ENCODE results near the gene CADM3.

The CADM3 gene, protein sequence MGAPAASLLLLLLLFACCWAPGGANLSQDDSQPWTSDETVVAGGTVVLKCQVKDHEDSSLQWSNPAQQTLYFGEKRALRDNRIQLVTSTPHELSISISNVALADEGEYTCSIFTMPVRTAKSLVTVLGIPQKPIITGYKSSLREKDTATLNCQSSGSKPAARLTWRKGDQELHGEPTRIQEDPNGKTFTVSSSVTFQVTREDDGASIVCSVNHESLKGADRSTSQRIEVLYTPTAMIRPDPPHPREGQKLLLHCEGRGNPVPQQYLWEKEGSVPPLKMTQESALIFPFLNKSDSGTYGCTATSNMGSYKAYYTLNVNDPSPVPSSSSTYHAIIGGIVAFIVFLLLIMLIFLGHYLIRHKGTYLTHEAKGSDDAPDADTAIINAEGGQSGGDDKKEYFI
- total RNA-seq, result 0 to 2.1 (median 0) reads per million in 17 experiments

GRCh38 chr1:159171254-159171687 lies at the start of gene CADM3:
CADM3 (plus strand) TSS chr1:159171615; CDS start chr1:159171766, 151 bp downstream.
- DNase-seq, result no peak

- no peak for DNase-seq
Observed at GRCh38 chr1:159122005-159122621, 49.3 kb upstream of the CADM3 start.

DNA sequence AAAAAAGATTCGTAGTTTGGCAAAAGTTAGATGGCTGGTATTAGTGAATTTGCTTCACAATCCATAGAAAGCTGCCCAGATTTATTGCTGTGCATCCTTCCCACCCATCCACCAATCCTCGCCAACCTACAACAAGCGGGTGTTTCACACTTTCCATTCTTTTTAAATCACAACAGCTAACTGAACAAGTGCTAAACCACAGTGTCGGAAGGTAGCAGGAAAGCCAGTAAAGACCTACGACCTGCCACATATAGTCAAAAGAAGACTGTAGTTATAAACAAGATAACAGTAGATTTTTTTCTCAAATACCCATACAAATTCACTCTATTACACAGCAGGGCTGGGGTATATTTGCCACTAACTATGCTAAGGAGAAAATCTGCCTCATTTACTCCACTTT lies 47.8 kb upstream of the CADM3 start:
- no peak for DNase-seq

DNA sequence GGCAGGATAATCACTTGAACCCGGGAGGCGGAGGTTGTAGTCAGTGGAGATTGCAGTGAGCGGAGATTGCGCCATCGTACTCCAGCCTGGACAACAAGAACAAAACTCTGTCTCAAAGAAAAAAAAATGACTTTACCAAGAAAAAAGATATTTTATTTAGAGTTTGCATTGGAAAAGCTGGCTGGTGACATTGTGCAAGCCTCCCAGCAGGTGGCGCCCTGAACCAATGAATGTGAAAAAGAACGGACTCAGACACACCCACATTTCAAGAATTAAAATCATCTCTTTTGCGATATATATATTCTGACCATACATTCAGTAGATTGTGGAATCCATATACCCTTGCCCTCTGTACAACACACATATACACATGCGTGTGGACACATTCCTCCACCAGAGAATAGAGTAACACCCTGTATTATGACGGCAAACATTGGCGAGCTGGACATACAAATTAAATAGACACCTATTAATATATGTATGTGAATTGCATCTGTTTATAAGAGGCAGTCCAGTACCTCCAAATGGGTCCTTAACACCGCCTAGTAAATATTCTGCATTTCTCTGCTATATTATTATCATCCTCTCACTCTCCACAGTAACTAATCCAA lies 39.0 kb upstream of the CADM3 start:
- peak; percentile 75 to 88 (median 80) for DNase-seq

DNA sequence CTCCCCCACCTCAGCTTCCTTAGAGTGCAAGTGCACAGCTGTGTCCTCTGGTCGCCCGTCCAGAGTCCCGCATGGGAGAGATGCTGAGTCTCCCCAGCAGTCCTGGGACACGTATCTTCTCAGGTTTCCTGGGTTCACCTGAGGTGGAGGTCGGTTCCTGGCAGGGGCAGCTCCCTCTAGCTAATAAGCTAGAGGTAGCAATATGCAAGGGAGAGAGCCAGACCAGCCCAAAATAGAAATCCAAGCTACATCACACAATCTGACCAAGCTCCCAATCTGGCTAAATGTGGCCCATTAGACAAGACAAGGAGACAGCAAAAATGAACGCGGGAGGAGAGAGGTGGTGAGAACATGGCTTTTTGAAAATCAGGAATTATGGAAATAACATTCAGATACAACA lies 30.9 kb upstream of the CADM3 start:
- DNase-seq, result no peak

DNA sequence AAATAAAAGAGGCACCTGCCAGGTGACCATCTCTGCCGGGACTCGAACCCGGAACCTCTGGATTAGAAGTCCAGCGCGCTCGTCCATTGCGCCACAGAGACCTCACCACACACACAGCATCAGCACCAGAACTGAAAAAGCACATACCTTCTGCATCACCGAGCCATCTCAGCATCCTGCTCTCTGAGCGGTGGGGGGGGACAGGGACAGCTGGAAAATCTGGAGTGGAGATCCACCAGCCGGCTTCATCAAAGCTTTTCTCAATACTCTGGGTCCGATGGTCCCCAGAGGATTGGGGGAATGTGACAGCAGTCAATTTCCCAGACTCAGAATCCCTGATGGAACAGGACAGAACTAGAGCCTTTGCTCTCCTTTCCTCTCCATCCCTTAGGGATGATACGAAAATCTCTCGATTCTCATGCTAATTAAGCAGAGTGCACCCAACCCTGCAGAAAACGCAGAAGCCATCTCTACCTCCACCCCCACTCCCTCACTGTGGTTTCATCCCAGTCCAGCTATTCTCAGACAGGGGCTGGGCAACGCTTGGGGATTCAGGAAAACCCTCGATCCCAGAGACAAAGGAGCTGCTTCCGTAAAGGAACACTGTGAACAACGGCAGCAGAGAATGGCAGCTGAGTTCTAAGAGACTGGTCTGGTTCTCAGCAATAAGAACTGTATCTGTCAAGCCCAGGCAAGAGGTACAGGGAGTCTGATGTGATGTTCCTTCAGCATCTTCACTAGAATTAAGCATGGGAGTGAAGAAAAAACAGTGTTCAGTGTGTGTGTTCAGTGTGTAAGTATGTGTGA lies 29.6 kb upstream of the CADM3 start:
- no peak for DNase-seq

DNA sequence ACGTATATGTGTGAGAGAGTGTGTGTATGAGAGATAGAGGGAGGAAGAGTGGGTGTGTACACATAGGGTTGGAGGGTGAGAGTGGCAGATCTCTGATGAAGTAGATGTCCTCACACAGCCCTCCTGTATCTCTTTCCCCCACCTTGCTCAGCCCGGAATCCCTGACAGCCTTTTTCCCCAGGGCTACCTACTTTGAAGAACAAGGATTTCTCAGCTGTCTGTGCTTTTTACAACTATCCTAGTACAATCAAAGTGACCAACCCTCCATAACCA lies 29.1 kb upstream of the CADM3 start:
- DNase-seq, result no peak

DNA sequence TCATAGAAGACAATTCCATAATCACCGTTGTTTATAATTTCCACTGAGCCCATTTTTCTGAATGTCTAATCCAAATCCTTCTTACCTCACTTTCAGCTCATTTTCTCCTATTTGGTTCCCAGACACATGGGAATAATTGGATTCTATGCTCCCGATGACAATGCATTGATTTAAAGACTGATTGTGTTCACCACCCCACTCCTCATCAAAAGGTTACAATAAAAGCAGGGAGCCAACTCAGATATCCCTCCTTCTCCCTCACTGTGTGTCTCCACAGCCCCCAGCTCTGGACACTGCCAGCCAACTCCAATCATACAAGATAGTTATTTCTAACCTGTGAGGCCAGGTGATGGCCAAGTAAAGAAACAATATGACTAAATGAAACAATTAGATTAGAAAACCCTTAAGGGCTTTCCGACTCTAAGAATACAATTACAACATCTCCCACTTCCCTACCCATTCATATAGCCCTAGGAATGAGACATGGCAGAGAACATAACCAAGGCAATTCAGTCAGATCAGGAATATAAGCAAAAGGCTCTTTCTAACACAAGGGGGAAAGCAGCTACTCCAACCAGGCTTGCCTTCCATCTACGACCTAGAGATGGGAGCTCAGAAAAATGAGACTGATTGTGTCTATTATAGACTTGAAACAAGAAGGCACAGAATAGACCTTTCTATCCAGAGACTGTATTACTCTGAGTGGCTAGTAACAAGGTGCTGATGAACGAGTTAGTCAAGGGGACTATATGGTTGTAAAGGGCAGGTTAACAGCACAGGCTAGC lies 28.5 kb upstream of the CADM3 start:
- no peak for DNase-seq

DNA sequence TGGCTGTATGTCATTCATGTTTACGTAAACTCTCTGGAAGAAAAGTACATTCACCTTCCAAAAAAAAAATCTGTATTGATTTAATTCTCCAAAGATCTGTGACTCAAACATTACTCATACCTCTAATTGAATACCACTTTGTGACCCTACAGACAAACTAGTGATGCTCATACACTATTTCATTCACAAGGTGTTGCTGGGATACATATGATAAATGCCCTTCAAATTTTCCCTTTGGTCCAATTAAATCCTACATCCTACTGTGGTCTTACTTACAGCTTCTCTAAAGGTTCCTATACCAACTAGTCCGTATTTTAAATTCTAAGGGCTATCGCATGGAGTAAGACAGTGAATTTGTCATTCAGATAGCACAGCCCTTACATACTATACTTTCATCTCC lies 26.8 kb upstream of the CADM3 start:
- DNase-seq, result no peak

GRCh38 chr1:159146980-159147379 lies 24.4 kb upstream of the CADM3 start:
- no peak for DNase-seq

DNA sequence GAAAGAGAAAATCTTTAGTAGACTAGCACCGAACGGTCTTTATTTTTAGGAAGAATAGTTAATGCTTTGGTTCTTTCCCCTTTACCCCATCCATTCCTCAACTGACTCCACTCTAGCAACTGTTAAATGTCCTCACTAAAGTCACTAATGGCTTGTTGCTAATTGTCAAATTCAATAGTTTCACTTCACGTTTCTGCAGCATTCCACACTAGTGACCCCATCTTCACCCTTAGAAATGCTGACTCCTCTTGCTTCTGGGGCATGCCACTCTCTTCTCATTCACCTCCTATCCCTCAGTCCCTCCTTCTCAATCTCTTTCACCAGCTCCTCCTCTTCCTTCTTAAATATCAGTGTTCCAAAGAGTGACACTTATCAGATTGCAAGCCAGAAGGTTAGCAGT lies 19.4 kb upstream of the CADM3 start:
- DNase-seq, result peak; percentile 11 to 65 (median 32)

GRCh38 chr1:159161001-159161718 lies 10.3 kb upstream of the CADM3 start:
- DNase-seq, result peak; percentile 79 to 90 (median 82)

GRCh38 chr1:159161719-159162026 lies 9.7 kb upstream of the CADM3 start:
- DNase-seq, result no peak

GRCh38 chr1:159162516-159163265 lies 8.7 kb upstream of the CADM3 start:
- peak; percentile 29 to 75 (median 64) for DNase-seq

DNA sequence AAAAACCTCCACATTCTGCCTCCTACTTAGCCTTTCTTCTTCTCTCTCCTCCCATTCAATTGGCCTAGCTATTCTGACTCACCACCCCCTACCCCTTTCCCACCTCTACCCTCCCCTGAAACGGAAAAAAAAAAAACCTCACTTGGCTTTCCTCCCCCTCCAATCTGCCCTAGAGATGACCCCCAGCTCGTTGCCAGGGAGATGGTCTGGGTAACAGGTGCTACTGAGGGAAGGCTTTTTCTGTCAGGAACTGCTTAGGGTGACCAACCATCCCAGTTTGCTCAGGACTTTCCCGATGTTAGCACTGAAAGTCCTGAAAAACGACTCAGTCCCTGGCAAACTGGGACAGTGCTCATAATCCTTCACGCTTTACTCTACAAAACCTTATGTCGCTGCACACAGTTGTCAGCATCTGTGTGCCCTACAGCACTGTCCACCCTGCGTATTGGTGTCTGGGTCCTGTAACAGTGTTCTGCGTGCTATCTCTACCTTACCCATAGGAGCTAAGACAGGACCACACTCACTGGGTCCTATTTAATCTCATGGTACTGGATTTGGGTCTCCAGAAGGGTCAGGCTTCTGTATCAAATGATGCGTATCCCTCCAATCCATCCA lies 7.7 kb upstream of the CADM3 start:
- no peak for DNase-seq

- no peak for DNase-seq
Observed at GRCh38 chr1:159168043-159168442, 3.4 kb upstream of the CADM3 start.

DNA sequence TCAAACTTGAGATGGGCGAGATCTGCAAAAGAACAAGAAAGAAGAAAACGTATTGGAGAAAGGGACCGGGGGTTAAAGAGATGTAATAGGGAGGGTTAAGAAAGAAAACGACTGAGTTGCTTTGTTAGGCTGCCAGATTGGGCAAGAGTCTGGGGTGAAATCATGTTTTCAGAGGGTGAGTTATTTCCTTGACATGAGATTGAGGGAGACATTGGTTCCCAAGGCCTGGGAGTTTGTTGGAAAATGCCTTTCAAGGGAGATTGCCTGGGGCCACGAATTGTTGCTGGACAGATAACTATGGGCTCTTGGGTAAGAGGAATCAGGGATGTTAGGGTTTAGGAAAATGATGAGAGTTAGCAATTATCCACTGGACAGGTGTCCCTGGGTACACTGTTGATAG lies 776 bp upstream of the CADM3 start:
- no peak for DNase-seq

DNA sequence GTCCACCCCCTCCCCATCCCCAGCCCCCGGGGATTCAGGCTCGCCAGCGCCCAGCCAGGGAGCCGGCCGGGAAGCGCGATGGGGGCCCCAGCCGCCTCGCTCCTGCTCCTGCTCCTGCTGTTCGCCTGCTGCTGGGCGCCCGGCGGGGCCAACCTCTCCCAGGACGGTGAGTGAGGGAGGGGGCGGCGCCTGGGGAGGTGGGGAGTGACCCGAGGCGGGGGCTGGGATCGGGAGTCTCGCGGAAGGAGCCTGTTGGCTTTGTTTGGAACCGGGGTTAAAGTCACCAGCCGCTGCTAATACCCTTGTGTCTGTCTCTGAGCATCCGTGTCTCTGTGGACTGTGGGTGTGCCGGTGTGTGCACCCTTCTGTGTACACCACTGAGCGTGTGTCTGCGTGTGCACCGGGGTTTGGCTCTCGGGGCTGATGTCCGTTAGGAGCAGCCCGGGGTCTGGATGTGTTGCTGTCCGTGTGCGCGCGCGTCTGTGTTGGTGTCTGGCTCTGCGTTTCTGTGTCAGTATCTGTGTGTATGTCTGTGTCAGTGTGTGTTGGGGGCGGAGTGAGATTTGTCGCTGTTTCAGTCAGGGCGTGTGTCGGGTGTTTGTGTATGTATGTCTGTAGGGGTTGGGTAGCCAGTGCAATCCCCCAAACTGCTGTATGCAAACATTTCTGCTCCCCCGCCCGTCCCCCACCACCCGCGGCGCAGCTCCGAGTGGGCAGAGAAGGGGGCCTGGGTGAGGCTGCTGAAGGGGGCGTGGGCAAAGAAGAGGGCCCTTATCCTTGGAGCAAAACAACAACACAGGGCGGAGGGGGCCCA lies 480 bp downstream of the CADM3 start:
- DNase-seq, result no peak

- peak; percentile 29 to 50 (median 40) for DNase-seq
Observed at GRCh38 chr1:159172614-159173291, 1.3 kb downstream of the CADM3 start.

Data from suppressor macrophage (primary cell).